ENCODE data around the gene CHI3L1.

DNA sequence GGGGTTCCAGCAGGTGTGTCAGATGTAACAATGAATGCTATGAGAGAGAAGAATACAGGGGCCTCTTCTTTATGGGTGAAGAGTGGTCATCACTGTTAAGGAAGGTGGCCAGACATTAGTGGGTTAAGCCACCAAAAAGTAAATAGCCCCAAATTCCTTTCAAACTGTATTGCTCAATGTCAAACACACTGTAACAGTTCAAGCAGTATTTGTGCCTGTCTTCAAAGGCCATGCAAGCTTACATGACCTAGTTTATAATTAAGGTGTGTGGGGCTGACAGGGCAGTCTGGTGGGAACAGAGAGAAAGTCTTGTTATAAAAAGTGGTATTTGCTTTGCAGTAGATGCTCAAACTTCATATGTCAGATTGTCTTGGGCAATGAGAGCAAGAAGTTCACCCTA lies 24.5 kb upstream of the CHI3L1 start:
- TF ChIP-seq CTCF (IDR thresholded peaks at IDR 0.05) (no peak), ZFX (IDR thresholded peaks at IDR 0.05; ENCODE audit: borderline replicate concordance) (no peak)
